Large intestine (tissue), 3 donors: ENCODE data around the gene SURF6. TPM values are rescaled to one million over a fixed set of nuclear protein-coding genes. Genes with fewer than 3 reads are reported as not detected.

Experiments used
- DNase-seq, 2 donors: peaks; one replicate each; pipeline versions ENCODE4 v3.0.0 to v3.0.0-alpha.2; 2013
- H3K27ac ChIP-seq: one replicate; pipeline ENCODE4 v1.5.1; 2013; ENCODE audit warnings: low read length
- H3K27me3 ChIP-seq: 2 replicates; pipeline ENCODE4 v1.6.1; 2013; ENCODE audit warnings: low read length; ENCODE audit not compliant: control insufficient read depth, insufficient read depth
- H3K36me3 ChIP-seq: 2 replicates; pipeline ENCODE4 v1.6.1; 2013; ENCODE audit warnings: low read length; ENCODE audit not compliant: control insufficient read depth, insufficient read depth
- H3K4me1 ChIP-seq: one replicate; pipeline ENCODE4 v1.6.1; 2013; ENCODE audit warnings: low read length; ENCODE audit not compliant: control insufficient read depth, insufficient read depth
- H3K4me3 ChIP-seq: one replicate; pipeline ENCODE4 v1.5.1; 2013; ENCODE audit warnings: low read length
- H3K9me3 ChIP-seq: one replicate; pipeline ENCODE4 v1.6.1; 2013; ENCODE audit warnings: mild to moderate bottlenecking, low read depth, low read length, moderate library complexity; ENCODE audit not compliant: control insufficient read depth
- WGBS: methylation state at CpG from one replicate; pipeline ENCODE4 v1.1.5; 2013; ENCODE audit warnings: low lambda C conversion rate; ENCODE audit not compliant: insufficient coverage; 5-methylcytosine and 5-hydroxymethylcytosine counted together
- polyA plus RNA-seq: library from polyadenylated mRNA; unstranded; fragments of 120-200 nt; gene quantifications from one replicate; pipeline ENCODE4 v1.2.1, GENCODE V29; 2013

SURF6 gene
- polyA plus RNA-seq, 1 donor: 41.8 TPM

- peaks cover 81% of the 10 kb centered on the region for H3K36me3 ChIP-seq
- H3K9me3 ChIP-seq: no peaks in the 10 kb centered on the region
- peak overlapping the region; percentile 73 for H3K27ac ChIP-seq
- no peaks in the 10 kb centered on the region for H3K27me3 ChIP-seq
- peak; percentile 90 to 96 for DNase-seq
- H3K4me1 ChIP-seq: peaks cover 75% of the 10 kb centered on the region
- 20% methylated on average over 1 of the region's 18 CpGs for WGBS
- H3K4me3 ChIP-seq: no peak overlapping the region
These were observed 32.4 kb upstream of the SURF6 start for GRCh38 chr9:133368249-133368881.

DNA sequence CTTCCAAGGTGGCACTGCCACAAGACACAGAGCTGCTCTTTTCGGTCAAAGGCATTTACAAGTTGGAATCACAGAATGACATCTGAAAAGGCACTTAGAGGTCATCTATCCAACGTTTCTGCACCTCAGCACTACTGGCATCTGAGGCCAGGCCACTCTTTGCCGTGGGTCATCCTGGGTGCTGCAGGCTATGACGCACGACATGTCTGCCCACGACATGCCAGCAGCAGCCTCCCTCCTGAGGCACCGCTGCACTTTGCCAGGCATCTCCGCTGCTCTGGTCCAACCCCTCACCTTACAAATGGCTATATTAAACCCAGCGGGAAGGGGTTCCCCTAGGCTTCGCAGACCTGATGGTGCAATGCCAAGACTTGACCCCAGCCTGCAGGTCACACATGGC, 31.8 kb upstream of the SURF6 start:
- peaks cover 70% of the 10 kb centered on the region for H3K4me1 ChIP-seq
- H3K27ac ChIP-seq: peak overlapping the region; percentile 73
- H3K4me3 ChIP-seq: no peak overlapping the region
- H3K9me3 ChIP-seq: no peaks in the 10 kb centered on the region
- peaks cover 81% of the 10 kb centered on the region for H3K36me3 ChIP-seq
- no CpG with 5 or more reads among the region's 10 CpGs for WGBS
- no peak for DNase-seq
- H3K27me3 ChIP-seq: no peaks in the 10 kb centered on the region

- no peaks in the 10 kb centered on the region for H3K27me3 ChIP-seq
- DNase-seq: no peak
- H3K36me3 ChIP-seq: peaks cover 81% of the 10 kb centered on the region
- peaks cover 64% of the 10 kb centered on the region for H3K4me1 ChIP-seq
- no peak overlapping the region for H3K4me3 ChIP-seq
- no peak overlapping the region for H3K27ac ChIP-seq
- H3K9me3 ChIP-seq: no peaks in the 10 kb centered on the region
- no CpG with 5 or more reads among the region's 22 CpGs for WGBS
These were observed 31.2 kb upstream of the SURF6 start for GRCh38 chr9:133367221-133367620.

- Histone ChIP-seq H3K4me3 (no peak overlapping the region), H3K9me3 (no peaks in the 10 kb centered on the region), H3K4me1 (peaks cover 56% of the 10 kb centered on the region), H3K27ac (no peak overlapping the region), H3K36me3 (peaks cover 83% of the 10 kb centered on the region), H3K27me3 (no peaks in the 10 kb centered on the region)
- DNase-seq: no peak
- WGBS: no CpG with 5 or more reads among the region's 11 CpGs
These were observed 30.4 kb upstream of the SURF6 start for GRCh38 chr9:133366435-133366834.

GRCh38 chr9:133362359-133363044, 26.5 kb upstream of the SURF6 start:
- H3K36me3 ChIP-seq: peaks cover 78% of the 10 kb centered on the region
- WGBS: 83% methylated on average over 3 of the region's 15 CpGs
- peaks cover 53% of the 10 kb centered on the region for H3K4me1 ChIP-seq

DNA sequence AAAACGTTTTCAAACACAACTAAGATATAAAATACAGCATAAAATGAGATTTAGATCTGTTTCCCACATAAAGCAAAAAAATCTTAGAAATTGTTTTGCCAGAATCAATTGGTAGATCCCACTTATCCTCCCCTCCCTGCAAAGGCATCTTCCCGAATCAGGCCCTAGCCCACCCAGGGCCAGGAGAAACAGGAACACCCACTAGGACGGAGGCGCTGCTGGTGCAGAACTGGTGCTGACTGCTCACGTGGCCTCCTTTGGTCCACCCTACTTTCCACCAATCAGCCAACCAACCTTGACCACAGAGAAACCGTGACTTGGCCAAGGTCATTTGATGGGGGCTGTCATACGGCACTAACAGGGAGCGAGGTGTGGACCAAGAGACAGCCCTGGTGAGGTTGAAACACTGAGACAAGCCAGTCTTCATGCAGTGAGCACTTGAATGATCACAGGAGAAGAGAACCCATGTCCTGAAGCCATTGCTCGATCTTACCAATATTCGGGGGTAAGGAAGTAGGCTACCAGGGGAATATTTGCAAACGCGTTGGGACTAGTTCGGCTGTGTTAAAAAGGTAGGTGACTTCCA, 25.6 kb upstream of the SURF6 start:
- WGBS: 100% methylated on average over 1 of the region's 13 CpGs
- Histone ChIP-seq H3K36me3 (peaks cover 69% of the 10 kb centered on the region), H3K27ac (no peak overlapping the region), H3K4me3 (no peak overlapping the region), H3K4me1 (peaks cover 53% of the 10 kb centered on the region), H3K27me3 (no peaks in the 10 kb centered on the region), H3K9me3 (no peaks in the 10 kb centered on the region)
- DNase-seq: no peak

More at GRCh38 chr9:133362359-133363044, 26.5 kb upstream of the SURF6 start:
- Histone ChIP-seq H3K9me3 (no peaks in the 10 kb centered on the region), H3K27me3 (no peaks in the 10 kb centered on the region), H3K27ac (no peak overlapping the region), H3K4me3 (no peak overlapping the region)
- no peak for DNase-seq

DNA sequence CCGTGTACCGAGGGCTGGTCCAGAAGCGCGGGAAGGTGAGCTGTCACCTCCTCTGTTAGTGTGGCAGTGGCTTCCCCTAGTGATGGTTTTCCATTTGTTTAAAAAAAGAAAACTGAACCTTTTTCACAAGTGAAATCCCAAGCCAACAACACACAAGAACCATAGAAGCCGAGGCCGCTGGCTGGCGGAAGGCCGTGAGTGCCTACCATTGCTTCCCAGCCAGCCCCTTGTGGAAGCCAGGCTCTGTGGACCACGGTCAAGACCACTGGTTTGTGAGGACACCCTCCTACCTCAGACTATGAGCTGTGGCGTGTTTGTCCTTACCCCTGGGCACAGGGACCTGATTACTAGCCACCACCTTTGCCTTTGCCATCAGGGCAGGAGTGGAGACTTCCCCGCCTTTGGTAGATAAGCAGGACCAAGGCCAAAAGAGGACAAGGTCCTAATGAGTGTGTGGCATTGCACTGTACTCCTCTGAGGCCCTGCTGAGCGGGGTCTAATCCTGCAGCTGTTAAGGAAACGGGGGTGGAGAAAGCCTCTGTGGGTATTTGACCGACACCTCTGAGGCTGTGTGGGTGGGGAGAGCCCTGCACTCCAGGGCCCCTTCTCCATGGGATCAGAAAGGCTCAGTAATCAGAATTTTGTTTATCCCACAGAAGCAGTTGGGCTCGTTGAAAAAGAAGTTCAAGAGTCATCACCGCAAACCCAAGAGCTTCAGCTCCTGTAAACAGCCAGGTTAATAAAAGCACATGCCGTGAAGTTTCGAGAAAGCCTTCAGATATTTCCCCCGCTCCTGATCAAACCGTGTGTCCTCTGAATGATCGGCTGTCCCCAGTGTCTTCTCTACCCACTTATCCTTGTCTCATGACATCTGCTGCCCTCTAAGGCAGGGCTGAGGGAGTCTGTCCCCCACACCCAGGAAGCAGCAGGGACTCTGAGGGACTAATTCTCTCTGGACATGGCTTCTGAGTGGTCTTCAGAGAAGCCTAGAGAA, 24.7 kb upstream of the SURF6 start:
- WGBS: no CpG with 5 or more reads among the region's 21 CpGs
- peaks cover 45% of the 10 kb centered on the region for H3K4me1 ChIP-seq
- no peaks in the 10 kb centered on the region for H3K27me3 ChIP-seq
- H3K4me3 ChIP-seq: no peak overlapping the region
- peaks cover 60% of the 10 kb centered on the region for H3K36me3 ChIP-seq
- peak in 1 of 2 donors; percentile 48 for DNase-seq
- no peaks in the 10 kb centered on the region for H3K9me3 ChIP-seq
- no peak overlapping the region for H3K27ac ChIP-seq

GRCh38 chr9:133359399-133360175, 23.6 kb upstream of the SURF6 start:
- Histone ChIP-seq H3K36me3 (peaks cover 49% of the 10 kb centered on the region), H3K27ac (no peak overlapping the region), H3K9me3 (no peaks in the 10 kb centered on the region), H3K4me3 (no peak overlapping the region), H3K4me1 (peaks cover 48% of the 10 kb centered on the region), H3K27me3 (no peaks in the 10 kb centered on the region)
- no CpG with 5 or more reads among the region's 20 CpGs for WGBS
- DNase-seq: peak in 1 of 2 donors; percentile 35

- H3K4me1 ChIP-seq: peaks cover 48% of the 10 kb centered on the region
- H3K36me3 ChIP-seq: peaks cover 40% of the 10 kb centered on the region
- no peak for DNase-seq
- H3K27me3 ChIP-seq: no peaks in the 10 kb centered on the region
- no peak overlapping the region for H3K4me3 ChIP-seq
- WGBS: no CpG with 5 or more reads among the region's 14 CpGs
- no peaks in the 10 kb centered on the region for H3K9me3 ChIP-seq
- no peak overlapping the region for H3K27ac ChIP-seq
These were observed 21.7 kb upstream of the SURF6 start for GRCh38 chr9:133357656-133358055.
